ENCODE measurements around the gene FSTL1. TPM values are rescaled to one million over a fixed set of nuclear protein-coding genes. Genes with fewer than 3 reads are reported as not detected.

Gene FSTL1
- total RNA-seq, 4 donors from 2014 or later, result 311 to 1,355 (median 418) TPM

DNA sequence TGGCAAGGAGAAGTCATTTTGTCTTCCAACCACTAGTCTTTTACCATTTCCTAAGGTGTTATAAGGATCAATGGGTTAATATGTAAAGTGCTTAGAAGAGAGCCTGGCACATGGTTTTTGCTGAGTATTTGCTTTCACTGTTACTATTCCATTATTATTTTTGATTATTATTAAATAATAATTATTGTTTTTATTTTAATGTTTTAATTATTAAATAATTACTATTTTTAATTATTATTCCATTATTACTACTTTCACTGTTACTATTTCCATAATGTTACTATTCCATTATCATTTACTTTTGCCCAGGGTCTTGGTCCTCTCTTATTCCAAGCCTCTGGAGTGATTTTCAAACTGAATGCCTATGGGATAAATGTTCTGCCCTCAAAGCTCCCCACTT is 48.5 kb downstream of the FSTL1 start:
- Histone ChIP-seq H3K27ac (no peak overlapping the region), H3K9me3 (no peaks in the 10 kb centered on the region), H3K36me3 (no peaks in the 10 kb centered on the region), H3K27me3 (no peaks in the 10 kb centered on the region), H3K4me3 (no peak overlapping the region), H3K4me1 (no peaks in the 10 kb centered on the region)
- intact Hi-C loops (cut with DNase I; ENCODE audit: low total_unique reads), result no loop called here
- DNase-seq, result no peak
- TF ChIP-seq, protein P1, sequence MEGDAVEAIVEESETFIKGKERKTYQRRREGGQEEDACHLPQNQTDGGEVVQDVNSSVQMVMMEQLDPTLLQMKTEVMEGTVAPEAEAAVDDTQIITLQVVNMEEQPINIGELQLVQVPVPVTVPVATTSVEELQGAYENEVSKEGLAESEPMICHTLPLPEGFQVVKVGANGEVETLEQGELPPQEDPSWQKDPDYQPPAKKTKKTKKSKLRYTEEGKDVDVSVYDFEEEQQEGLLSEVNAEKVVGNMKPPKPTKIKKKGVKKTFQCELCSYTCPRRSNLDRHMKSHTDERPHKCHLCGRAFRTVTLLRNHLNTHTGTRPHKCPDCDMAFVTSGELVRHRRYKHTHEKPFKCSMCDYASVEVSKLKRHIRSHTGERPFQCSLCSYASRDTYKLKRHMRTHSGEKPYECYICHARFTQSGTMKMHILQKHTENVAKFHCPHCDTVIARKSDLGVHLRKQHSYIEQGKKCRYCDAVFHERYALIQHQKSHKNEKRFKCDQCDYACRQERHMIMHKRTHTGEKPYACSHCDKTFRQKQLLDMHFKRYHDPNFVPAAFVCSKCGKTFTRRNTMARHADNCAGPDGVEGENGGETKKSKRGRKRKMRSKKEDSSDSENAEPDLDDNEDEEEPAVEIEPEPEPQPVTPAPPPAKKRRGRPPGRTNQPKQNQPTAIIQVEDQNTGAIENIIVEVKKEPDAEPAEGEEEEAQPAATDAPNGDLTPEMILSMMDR (IDR thresholded peaks at IDR 0.05), result no peak
- TF ChIP-seq POLR2A (IDR thresholded peaks at IDR 0.05), result no peak

GRCh38 chr3:120399372-120399771 is 51.4 kb downstream of the FSTL1 start:
- H3K4me3 ChIP-seq, result no peak overlapping the region
- no peak overlapping the region for H3K27ac ChIP-seq
- DNase-seq, result no peak
- intact Hi-C loops (cut with DNase I; ENCODE audit: low total_unique reads), result no loop called here
- TF ChIP-seq POLR2A (IDR thresholded peaks at IDR 0.05), result no peak
- TF ChIP-seq, protein P1 (IDR thresholded peaks at IDR 0.05), result no peak
- no peaks in the 10 kb centered on the region for H3K9me3 ChIP-seq
- no peaks in the 10 kb centered on the region for H3K27me3 ChIP-seq
- H3K4me1 ChIP-seq, result no peaks in the 10 kb centered on the region
- H3K36me3 ChIP-seq, result no peaks in the 10 kb centered on the region

DNA sequence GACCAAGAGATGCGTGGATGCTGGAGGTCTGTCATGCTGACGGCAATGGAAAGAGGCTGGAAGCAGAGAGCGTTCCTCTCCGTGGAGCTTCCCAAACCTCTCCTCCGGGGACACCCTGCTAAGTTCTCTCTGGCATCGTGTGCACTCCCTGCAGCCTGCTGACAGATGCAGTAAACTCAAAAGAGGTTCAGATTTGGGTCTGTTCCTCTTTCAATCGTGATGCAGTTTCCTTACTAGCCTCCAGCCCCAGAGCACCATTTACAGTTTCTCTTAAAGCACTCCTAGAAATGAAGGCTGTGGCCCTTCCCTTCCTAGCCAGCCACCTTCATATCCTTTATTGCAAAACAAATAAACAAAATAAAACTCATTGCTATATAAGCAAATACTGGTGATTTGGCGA is 54.3 kb downstream of the FSTL1 start:
- no peak overlapping the region for H3K4me3 ChIP-seq
- DNase-seq, result no peak
- no peaks in the 10 kb centered on the region for H3K4me1 ChIP-seq
- no peaks in the 10 kb centered on the region for H3K27me3 ChIP-seq
- no peaks in the 10 kb centered on the region for H3K9me3 ChIP-seq
- no peak for TF ChIP-seq POLR2A (IDR thresholded peaks at IDR 0.05)
- TF ChIP-seq, protein P1 (IDR thresholded peaks at IDR 0.05), result no peak
- no peaks in the 10 kb centered on the region for H3K36me3 ChIP-seq
- no peak overlapping the region for H3K27ac ChIP-seq
- intact Hi-C loops (cut with DNase I; ENCODE audit: low total_unique reads), result no loop called here

- H3K27me3 ChIP-seq, result no peaks in the 10 kb centered on the region
- intact Hi-C loops (cut with DNase I; ENCODE audit: low total_unique reads), result no loop called here
- no peaks in the 10 kb centered on the region for H3K9me3 ChIP-seq
- no peak overlapping the region for H3K4me3 ChIP-seq
- no peaks in the 10 kb centered on the region for H3K36me3 ChIP-seq
- TF ChIP-seq, protein P1 (IDR thresholded peaks at IDR 0.05), result no peak
- TF ChIP-seq POLR2A (IDR thresholded peaks at IDR 0.05), result no peak
- no peak for DNase-seq
- H3K27ac ChIP-seq, result no peak overlapping the region
- no peaks in the 10 kb centered on the region for H3K4me1 ChIP-seq
These were observed 56.4 kb downstream of the FSTL1 start for GRCh38 chr3:120394347-120394746.

GRCh38 chr3:120393761-120394160 is 57.0 kb downstream of the FSTL1 start:
- Histone ChIP-seq H3K4me1 (no peaks in the 10 kb centered on the region), H3K9me3 (no peaks in the 10 kb centered on the region), H3K36me3 (no peaks in the 10 kb centered on the region), H3K27ac (no peak overlapping the region), H3K27me3 (no peaks in the 10 kb centered on the region), H3K4me3 (no peak overlapping the region)
- DNase-seq, result no peak
- TF ChIP-seq, protein P1 (IDR thresholded peaks at IDR 0.05), result no peak
- no peak for TF ChIP-seq POLR2A (IDR thresholded peaks at IDR 0.05)
- intact Hi-C loops (cut with DNase I; ENCODE audit: low total_unique reads), result no loop called here

All from uterus (tissue), 4 donors.